B cell (primary cell): ENCODE results near the gene SECTM1. TPM values are rescaled to one million over a fixed set of nuclear protein-coding genes. Genes with fewer than 3 reads are reported as not detected.
A peak's percentile ranks its signal among the peaks of the same experiment; 100 is the strongest.

Source experiments
- ATAC-seq: fragments of 200-7000 bp; cut with Tn5 transposase; one replicate; pipeline ENCODE4 v1.10.0; 2021; ENCODE audit warnings: low read depth, mild to moderate bottlenecking, moderate number of reproducible peaks, moderate library complexity
- CTCF ChIA-PET: fragments of 350-600 bp; sonication (Branson Sonifier 250); formaldehyde crosslinking; loops from one replicate; lab custom pipeline; 2021; ENCODE audit warnings: antibody characterized with exemption, inconsistent platforms; lab: Charles Lee
- POLR2A ChIA-PET: fragments of 350-600 bp; sonication (Branson Sonifier 250); formaldehyde crosslinking; loops from one replicate; lab custom pipeline; 2021; ENCODE audit warnings: antibody characterized with exemption; lab: Charles Lee
- DNase-seq: peaks from one replicate; pipeline ENCODE4 v3.0.0; 2013
- H2AFZ ChIP-seq: 2 replicates; pipeline ENCODE4 v1.6.1; 2012; ENCODE audit warnings: mild to moderate bottlenecking, low read depth, low read length; ENCODE audit not compliant: insufficient read depth, poor library complexity, severe bottlenecking
- H3K27ac ChIP-seq, 2 donors: 1 replicate in 1 of 2; 2 replicates in 1 of 2; pipeline ENCODE4 v1.5.1; 2012 to 2013; ENCODE audit warnings: low read length in 2 of 2, mild to moderate bottlenecking in 2 of 2, moderate library complexity in 1 of 2
- H3K27me3 ChIP-seq, 4 experiments: fragments of 200-600 bp in 1 of 4; sonication (generic) in 1 of 4; replicated peaks in 1 of 4; 1 replicate in 2 of 4; 2 replicates in 2 of 4; pipeline versions ENCODE4 v1.6.1 to v1.7.0; 2013 to 2016; ENCODE audit warnings: low read length in 3 of 4, mild to moderate bottlenecking in 2 of 4, mixed read lengths in 1 of 4, moderate library complexity in 1 of 4; ENCODE audit not compliant: insufficient read depth in 4 of 4, control insufficient read depth in 3 of 4; ENCODE audit errors: control extremely low read depth in 1 of 4
- H3K36me3 ChIP-seq, 2 experiments: replicated peaks in 1 of 2; 1 replicate in 1 of 2; 2 replicates in 1 of 2; pipeline versions ENCODE4 v1.6.1 to v1.7.1; 2013; ENCODE audit warnings: low read length in 1 of 2; ENCODE audit not compliant: insufficient read depth in 2 of 2, control insufficient read depth in 1 of 2; ENCODE audit errors: control extremely low read depth in 1 of 2, extremely low read depth in 1 of 2
- H3K4me1 ChIP-seq, 2 donors: fragments of 200-600 bp in 1 of 2; sonication (generic) in 1 of 2; 1 replicate in 1 of 2; 2 replicates in 1 of 2; pipeline versions ENCODE4 v1.5.1 to v1.6.1; 2013 to 2017; ENCODE audit warnings: low read length in 2 of 2; ENCODE audit not compliant: control insufficient read depth in 2 of 2, insufficient read depth in 2 of 2
- H3K4me2 ChIP-seq: replicated peaks from 2 replicates; pipeline ENCODE3; 2012; ENCODE audit warnings: mild to moderate bottlenecking, low read depth, low read length; ENCODE audit not compliant: poor library complexity, severe bottlenecking
- H3K4me3 ChIP-seq, 5 experiments: fragments of 200-600 bp in 1 of 5; sonication (generic) in 1 of 5; 1 replicate in 3 of 5; 2 replicates in 2 of 5; pipeline versions ENCODE4 v1.5.1 to v1.7.0; 2011 to 2016; ENCODE audit warnings: low read length in 4 of 5, mild to moderate bottlenecking in 4 of 5, low read depth in 2 of 5, control low read depth in 1 of 5, moderate library complexity in 1 of 5; ENCODE audit not compliant: insufficient read depth in 1 of 5; ENCODE audit errors: control extremely low read depth in 1 of 5, extremely low read depth in 1 of 5
- H3K79me2 ChIP-seq: fragments of 200-600 bp; sonication (generic); one replicate; pipeline ENCODE4 v1.6.0; 2016; ENCODE audit warnings: low read length; ENCODE audit not compliant: control insufficient read depth, insufficient read depth
- H3K9ac ChIP-seq: fragments of 200-600 bp; sonication (generic); 2 replicates; pipeline ENCODE4 v1.6.1; 2017; ENCODE audit warnings: mild to moderate bottlenecking, low read length, moderate library complexity
- H3K9me3 ChIP-seq, 3 donors: one replicate each; pipeline versions ENCODE4 v1.6.1 to v1.7.1; 2013; ENCODE audit warnings: low read length in 2 of 3; ENCODE audit not compliant: control insufficient read depth in 2 of 3, insufficient read depth in 1 of 3; ENCODE audit errors: control extremely low read depth in 1 of 3
- H4K20me1 ChIP-seq: 2 replicates; pipeline ENCODE4 v1.6.0; 2012; ENCODE audit warnings: mild to moderate bottlenecking, low read length; ENCODE audit not compliant: insufficient read depth, control insufficient read depth, poor library complexity, severe bottlenecking
- H3K27ac Mint-ChIP-seq: one replicate; pipeline ENCODE4 v1.8.0; 2021; ENCODE audit warnings: mixed read lengths
- H3K27me3 Mint-ChIP-seq: one replicate; pipeline ENCODE4 v1.8.0; 2021; ENCODE audit warnings: mixed read lengths
- H3K4me1 Mint-ChIP-seq: one replicate; pipeline ENCODE4 v1.8.0; 2021; ENCODE audit warnings: mixed read lengths
- H3K4me3 Mint-ChIP-seq: one replicate; pipeline ENCODE4 v1.8.0; 2021; ENCODE audit warnings: mixed read lengths
- H3K9me3 Mint-ChIP-seq: one replicate; pipeline ENCODE4 v1.8.0; 2022; ENCODE audit warnings: mixed read lengths; ENCODE audit not compliant: insufficient read depth
- CTCF ChIP-seq: fragments of 200-600 bp; IDR thresholded peaks from one replicate; pipeline ENCODE4 v1.8.0; 2022; ENCODE audit warnings: antibody characterized with exemption, mild to moderate bottlenecking
- EZH2 ChIP-seq: IDR thresholded peaks from 2 replicates; pipeline ENCODE4 v1.6.1; 2012; ENCODE audit warnings: borderline replicate concordance, low read depth, mild to moderate bottlenecking, moderate library complexity, low read length; ENCODE audit not compliant: insufficient read depth, poor library complexity, severe bottlenecking
- WGBS: methylation state at CpG from one replicate; pipeline ENCODE4 v1.1.5; 2013; ENCODE audit warnings: missing lambda C conversion rate; ENCODE audit not compliant: insufficient coverage; 5-methylcytosine and 5-hydroxymethylcytosine counted together
- intact Hi-C: fragments of 100-400 bp; cut with micrococcal nuclease; formaldehyde crosslinking; loops from one replicate; pipeline ENCODE4 v1.10.0; 2022
- polyA plus RNA-seq: library from polyadenylated mRNA; depleted of rRNA; stranded (reverse); fragments of >200 nt; gene quantifications from 2 replicates; pipeline ENCODE4 v1.2.3, GENCODE V29; 2012
- total RNA-seq, 2 donors: library from RNA; stranded (reverse); fragments of 120-200 nt in 1 of 2; gene quantifications; 1 replicate in 1 of 2; 2 replicates in 1 of 2; pipeline versions ENCODE4 v1.2.3 to v1.2.4, GENCODE V29; 2013 to 2022

SECTM1 gene
- total and polyA plus RNA-seq, 2 donors (not counting 1 experiment from before 2014, with no cell fraction given): 0.17 to 1.2 TPM

GRCh38 chr17:82299452-82299851, 34.1 kb downstream of the SECTM1 start:
- H3K36me3 ChIP-seq: no peaks in the 10 kb centered on the region
- peak overlapping the region; percentile 100 for H3K27ac Mint-ChIP-seq
- H3K27me3 ChIP-seq: no peaks in the 10 kb centered on the region
- no peak overlapping the region for H3K4me2 ChIP-seq
- no peaks in the 10 kb centered on the region for H4K20me1 ChIP-seq
- peaks cover 52 to 70% of the 10 kb centered on the region in 2 donors for H3K4me1 ChIP-seq
- CTCF ChIA-PET: interaction anchor here (1.4 to 6.4 kb wide), 9 partner anchors 17 to 93 kb away, joined by 3 to 68 read pairs (median 8); partner anchors contain the start of genes CD7 and SECTM1
- peaks cover 68% of the 10 kb centered on the region for H3K4me1 Mint-ChIP-seq
- WGBS: 64% methylated on average over 2 of the region's 10 CpGs
- H2AFZ ChIP-seq: no peak overlapping the region
- no peak overlapping the region for H3K4me3 ChIP-seq
- DNase-seq: no peak
- no peaks in the 10 kb centered on the region for H3K9me3 ChIP-seq
- TF ChIP-seq CTCF: no peak
- peak overlapping the region; percentile 99 to 100 for H3K27ac ChIP-seq
- POLR2A ChIA-PET: interaction anchor here (0.7 to 2.9 kb wide), 3 partner anchors 26 to 78 kb away, joined by 3 to 20 read pairs (median 15); partner anchors contain the start of gene CSNK1D
- no peaks in the 10 kb centered on the region for H3K27me3 Mint-ChIP-seq
- intact Hi-C loops: loop anchor here (10.0 kb wide), 2 partner anchors 115 to 435 kb away; partner anchors contain the start of genes HEXD, OGFOD3 and P4HB
- no peak overlapping the region for H3K9ac ChIP-seq
- no peak for ATAC-seq
- H3K4me3 Mint-ChIP-seq: peak overlapping the region; percentile 99
- no peaks in the 10 kb centered on the region for H3K9me3 Mint-ChIP-seq
- no peaks in the 10 kb centered on the region for H3K79me2 ChIP-seq

GRCh38 chr17:82298538-82299421, 34.8 kb downstream of the SECTM1 start:
- Histone ChIP-seq H3K4me1 (peaks cover 52 to 72% of the 10 kb centered on the region in 2 donors), H3K79me2 (no peaks in the 10 kb centered on the region), H3K9me3 (no peaks in the 10 kb centered on the region), H3K4me2 (peak overlapping the region; percentile 99), H2AFZ (peak overlapping the region; percentile 58), H3K9ac (peak overlapping the region; percentile 99), H3K27ac (peak overlapping the region; percentile 99 to 100), H4K20me1 (no peaks in the 10 kb centered on the region), H3K27me3 (no peaks in the 10 kb centered on the region), H3K36me3 (no peaks in the 10 kb centered on the region), H3K4me3 (peak overlapping the region in 4 of 5 experiments; percentile 71 to 99 (median 89))
- TF ChIP-seq CTCF (no peak), EZH2 (no peak)
- Mint-ChIP-seq H3K4me3 (peak overlapping the region; percentile 99), H3K4me1 (peaks cover 74% of the 10 kb centered on the region), H3K27me3 (no peaks in the 10 kb centered on the region), H3K9me3 (no peaks in the 10 kb centered on the region), H3K27ac (peak overlapping the region; percentile 100)
- ChIA-PET POLR2A (interaction anchor here (0.5 to 2.9 kb wide), 16 partner anchors 22 to 276 kb away, joined by 3 to 20 read pairs (median 6); partner anchors contain the start of genes CCDC57, CENPX, CSNK1D and DCXR), CTCF (interaction anchor here (0.8 to 6.4 kb wide), 11 partner anchors 18 to 92 kb away, joined by 3 to 68 read pairs (median 6); partner anchors contain the start of genes CD7, CSNK1D and SECTM1)
- 66% methylated on average over 26 of the region's 27 CpGs for WGBS
- no peak for DNase-seq
- ATAC-seq: peak; percentile 16
- intact Hi-C loops: loop anchor here (1.0 to 10.0 kb wide), 3 partner anchors 116 to 434 kb away; partner anchors contain the start of genes HEXD, OGFOD3 and P4HB
